Chondrocyte (in vitro differentiated cells): ENCODE data around the gene SENP1. TPM values are rescaled to one million over a fixed set of nuclear protein-coding genes. Genes with fewer than 3 reads are reported as not detected.

Source experiments
- DNase-seq: peaks from one replicate; pipeline ENCODE4 v3.0.0; 2021; ENCODE audit warnings: mixed read lengths, low spot score
- H3K27ac Mint-ChIP-seq: one replicate; pipeline ENCODE4 v1.8.0; 2021; ENCODE audit warnings: mild to moderate bottlenecking, moderate library complexity, mixed read lengths; ENCODE audit not compliant: unreplicated experiment
- H3K27me3 Mint-ChIP-seq: 2 replicates; pipeline ENCODE4 v1.8.0; 2021; ENCODE audit warnings: low read depth, mixed read lengths
- H3K36me3 Mint-ChIP-seq: 2 replicates; pipeline ENCODE4 v1.8.0; 2021; ENCODE audit warnings: low read depth, mixed read lengths
- H3K4me1 Mint-ChIP-seq: 2 replicates; pipeline ENCODE4 v1.8.0; 2021; ENCODE audit warnings: low read depth, mild to moderate bottlenecking, mixed read lengths
- H3K4me3 Mint-ChIP-seq: one replicate; pipeline ENCODE4 v1.8.0; 2021; ENCODE audit warnings: mild to moderate bottlenecking, moderate library complexity, mixed read lengths; ENCODE audit not compliant: unreplicated experiment
- H3K9me3 Mint-ChIP-seq: 2 replicates; pipeline ENCODE4 v1.8.0; 2021; ENCODE audit warnings: low read depth, mixed read lengths
- total RNA-seq: library from RNA; stranded (reverse); gene quantifications from 3 replicates; pipeline ENCODE4 v1.2.1, GENCODE V29; 2021
- TF ChIP-seq, protein P1 (sequence below): fragments of 200-600 bp; sonication (generic); IDR thresholded peaks from 2 replicates; pipeline ENCODE4 v1.5.0; 2021; ENCODE audit warnings: antibody characterized with exemption, mild to moderate bottlenecking, moderate library complexity

SENP1 gene
- total RNA-seq, 1 donor from 2014 or later, result 19.7 TPM

DNA sequence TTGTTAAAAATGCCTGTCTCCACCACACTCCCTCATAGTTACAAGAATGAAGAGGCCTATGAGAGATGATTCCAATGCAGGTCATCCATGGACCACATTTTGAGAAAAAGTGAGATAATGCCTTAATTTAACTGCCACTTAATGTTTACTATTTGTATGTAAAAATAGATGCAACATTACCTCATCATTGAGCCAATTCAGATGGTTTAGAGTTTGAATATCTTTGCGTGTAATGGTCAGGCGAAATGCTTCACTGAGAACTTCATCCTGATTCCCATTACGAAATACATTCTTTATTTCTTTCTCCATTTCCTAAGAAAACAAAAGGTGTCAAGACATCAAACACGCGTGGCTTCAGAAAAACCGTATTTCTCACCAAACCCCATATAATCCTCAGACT, 42.3 kb downstream of the SENP1 start:
- Mint-ChIP-seq H3K9me3 (peaks cover 16% of the 10 kb centered on the region), H3K27ac (no peak overlapping the region), H3K36me3 (peaks cover 48% of the 10 kb centered on the region), H3K4me3 (no peak overlapping the region), H3K4me1 (no peaks in the 10 kb centered on the region), H3K27me3 (no peaks in the 10 kb centered on the region)
- DNase-seq, result no peak
- TF ChIP-seq, protein P1, sequence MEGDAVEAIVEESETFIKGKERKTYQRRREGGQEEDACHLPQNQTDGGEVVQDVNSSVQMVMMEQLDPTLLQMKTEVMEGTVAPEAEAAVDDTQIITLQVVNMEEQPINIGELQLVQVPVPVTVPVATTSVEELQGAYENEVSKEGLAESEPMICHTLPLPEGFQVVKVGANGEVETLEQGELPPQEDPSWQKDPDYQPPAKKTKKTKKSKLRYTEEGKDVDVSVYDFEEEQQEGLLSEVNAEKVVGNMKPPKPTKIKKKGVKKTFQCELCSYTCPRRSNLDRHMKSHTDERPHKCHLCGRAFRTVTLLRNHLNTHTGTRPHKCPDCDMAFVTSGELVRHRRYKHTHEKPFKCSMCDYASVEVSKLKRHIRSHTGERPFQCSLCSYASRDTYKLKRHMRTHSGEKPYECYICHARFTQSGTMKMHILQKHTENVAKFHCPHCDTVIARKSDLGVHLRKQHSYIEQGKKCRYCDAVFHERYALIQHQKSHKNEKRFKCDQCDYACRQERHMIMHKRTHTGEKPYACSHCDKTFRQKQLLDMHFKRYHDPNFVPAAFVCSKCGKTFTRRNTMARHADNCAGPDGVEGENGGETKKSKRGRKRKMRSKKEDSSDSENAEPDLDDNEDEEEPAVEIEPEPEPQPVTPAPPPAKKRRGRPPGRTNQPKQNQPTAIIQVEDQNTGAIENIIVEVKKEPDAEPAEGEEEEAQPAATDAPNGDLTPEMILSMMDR, result no peak

- Mint-ChIP-seq H3K27me3 (no peaks in the 10 kb centered on the region), H3K27ac (no peak overlapping the region), H3K36me3 (peaks cover 46% of the 10 kb centered on the region), H3K9me3 (peaks cover 19% of the 10 kb centered on the region), H3K4me3 (no peak overlapping the region), H3K4me1 (no peaks in the 10 kb centered on the region)
- TF ChIP-seq, protein P1, result peak; percentile 58
- DNase-seq, result no peak
Measured at GRCh38 chr12:48061938-48062719, 43.8 kb downstream of the SENP1 start.

GRCh38 chr12:48060474-48060873, 45.4 kb downstream of the SENP1 start:
- TF ChIP-seq, protein P1, result no peak
- H3K27me3 Mint-ChIP-seq, result no peaks in the 10 kb centered on the region
- no peaks in the 10 kb centered on the region for H3K4me1 Mint-ChIP-seq
- no peak overlapping the region for H3K27ac Mint-ChIP-seq
- H3K36me3 Mint-ChIP-seq, result peaks cover 45% of the 10 kb centered on the region
- no peak overlapping the region for H3K4me3 Mint-ChIP-seq
- DNase-seq, result no peak
- H3K9me3 Mint-ChIP-seq, result peaks cover 19% of the 10 kb centered on the region

- Mint-ChIP-seq H3K4me3 (no peak overlapping the region), H3K4me1 (no peaks in the 10 kb centered on the region), H3K9me3 (peaks cover 19% of the 10 kb centered on the region), H3K36me3 (peaks cover 37% of the 10 kb centered on the region), H3K27me3 (no peaks in the 10 kb centered on the region), H3K27ac (no peak overlapping the region)
- DNase-seq, result no peak
- TF ChIP-seq, protein P1, result no peak
Measured at GRCh38 chr12:48058771-48059170, 47.1 kb downstream of the SENP1 start.

DNA sequence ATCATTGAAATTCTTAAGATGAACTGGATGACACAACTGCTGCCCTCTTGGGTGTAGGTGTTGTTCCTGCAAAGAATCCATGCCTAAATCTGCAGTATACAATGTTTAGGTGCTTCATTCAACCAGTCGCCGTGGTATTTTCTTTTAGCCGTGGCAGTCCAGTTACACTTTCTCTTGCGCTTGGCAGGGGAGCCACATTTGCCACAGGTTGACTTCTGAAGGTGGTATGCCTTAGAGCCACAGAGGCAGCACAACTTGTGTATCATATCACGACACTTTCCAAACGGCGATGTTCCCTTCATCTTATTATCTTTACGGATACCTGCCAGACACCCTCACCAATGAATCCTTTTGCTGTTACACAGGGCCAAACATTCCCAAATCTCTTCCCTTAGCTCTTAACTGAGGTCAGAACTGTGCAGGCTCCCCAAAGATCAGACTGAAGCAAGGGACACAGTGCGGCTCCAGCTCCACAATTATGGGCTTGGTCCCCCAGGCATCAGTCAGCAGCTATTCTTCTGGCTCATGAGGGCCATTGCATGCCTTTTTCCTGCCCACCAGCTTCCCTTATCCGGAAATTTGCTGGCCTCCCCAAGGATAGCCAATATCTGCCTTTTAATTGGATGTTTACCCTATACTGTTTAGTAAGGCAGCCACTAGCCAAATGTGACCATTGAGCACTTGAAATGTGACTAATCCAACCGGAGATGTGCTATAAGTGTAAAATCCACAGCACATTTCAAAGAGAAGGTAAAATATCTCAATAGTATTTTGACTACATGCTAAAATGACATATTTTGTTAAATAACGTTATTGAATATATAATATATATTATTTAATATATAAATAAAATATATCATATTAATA, 50.7 kb downstream of the SENP1 start:
- Mint-ChIP-seq H3K27ac (no peak overlapping the region), H3K9me3 (peaks cover 15% of the 10 kb centered on the region), H3K27me3 (no peaks in the 10 kb centered on the region), H3K4me3 (no peak overlapping the region), H3K36me3 (peaks cover 23% of the 10 kb centered on the region), H3K4me1 (peaks cover 5% of the 10 kb centered on the region)
- DNase-seq, result no peak
- TF ChIP-seq, protein P1, result no peak
